ENCODE results near the gene SMIM38.

The SMIM38 gene

DNA sequence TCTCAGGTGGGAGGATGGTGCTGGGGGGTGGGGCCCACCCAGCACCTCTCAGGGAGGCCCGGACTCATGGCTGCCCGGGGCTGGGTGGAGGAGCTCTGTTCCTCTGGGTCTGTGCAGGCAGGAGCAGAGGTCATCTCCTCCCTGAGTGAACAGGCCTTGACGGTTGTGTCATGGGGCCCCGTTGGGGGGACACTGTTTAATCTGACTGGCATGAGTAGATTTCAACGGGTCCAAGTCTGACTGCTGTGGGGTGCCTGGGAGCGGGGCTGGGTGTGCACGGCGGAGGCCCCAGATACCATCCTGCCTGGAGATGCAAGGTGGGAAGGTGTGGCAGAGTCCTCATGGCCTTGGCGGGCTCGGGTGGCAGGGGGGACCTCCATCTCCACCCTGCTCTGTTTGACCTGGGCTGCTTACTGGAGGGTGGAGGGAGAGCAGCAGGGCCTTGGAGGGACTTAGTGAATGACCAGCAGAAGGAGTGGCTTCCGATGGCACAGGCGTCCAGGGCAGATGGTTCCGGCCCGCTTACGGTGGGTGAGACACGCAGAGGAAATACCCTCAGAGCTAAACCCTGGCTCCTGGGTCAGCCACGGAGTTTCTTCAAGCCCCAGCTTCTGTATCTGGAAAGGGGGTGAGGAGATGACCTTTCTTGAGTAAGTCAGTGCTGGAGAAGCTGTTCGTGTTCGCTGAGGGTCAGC lies 48.7 kb downstream of the SMIM38 start:
- H3K36me3 Mint-ChIP-seq = peaks cover 3% of the 10 kb centered on the region
- no peaks in the 10 kb centered on the region for H3K27me3 Mint-ChIP-seq
- no peak overlapping the region for H3K4me3 Mint-ChIP-seq
- H3K27ac Mint-ChIP-seq = no peak overlapping the region
- no peaks in the 10 kb centered on the region for H3K4me1 Mint-ChIP-seq
- peaks cover 4% of the 10 kb centered on the region for H3K9me3 Mint-ChIP-seq

DNA sequence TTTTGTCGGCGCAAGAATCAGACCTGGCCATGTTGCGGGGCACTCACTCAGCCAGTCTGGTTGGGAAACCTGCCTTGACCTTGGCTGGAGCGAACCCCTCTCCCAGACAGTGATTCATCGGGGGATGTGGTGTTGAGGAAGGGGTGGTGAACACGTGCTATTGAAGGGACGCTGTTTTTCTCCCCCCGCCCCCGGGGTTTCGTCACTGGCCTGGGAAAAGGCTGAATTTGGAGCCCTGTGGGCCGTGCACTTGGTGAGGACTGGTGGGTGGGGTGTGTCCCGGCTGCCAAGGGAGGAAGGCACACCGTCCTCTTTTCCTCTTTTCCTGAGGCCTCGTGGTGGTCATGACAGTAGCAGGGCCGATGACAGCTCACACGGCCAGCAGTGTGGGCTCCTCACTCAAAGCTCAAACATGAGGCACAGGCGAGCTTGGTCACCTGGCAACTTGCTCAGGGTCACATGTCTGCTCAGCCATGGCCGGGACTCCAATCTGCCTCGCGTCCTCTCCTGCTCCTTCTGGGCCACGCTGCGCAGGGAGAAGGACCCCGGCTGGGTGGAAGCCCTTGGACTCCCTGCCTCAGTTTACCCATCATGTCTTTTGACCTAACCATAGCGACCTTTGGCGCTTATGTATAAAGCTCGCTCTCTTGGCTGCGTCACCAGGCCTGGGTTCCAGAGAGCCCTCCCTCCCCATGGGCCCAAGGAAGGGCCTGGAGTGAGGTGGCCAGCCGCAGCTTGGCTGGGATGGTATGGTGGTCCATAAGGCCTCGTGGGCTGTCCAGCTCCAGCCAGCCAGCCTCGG lies 49.4 kb downstream of the SMIM38 start:
- no peaks in the 10 kb centered on the region for H3K27me3 Mint-ChIP-seq
- H3K36me3 Mint-ChIP-seq = peaks cover 3% of the 10 kb centered on the region
- H3K9me3 Mint-ChIP-seq = peaks cover 4% of the 10 kb centered on the region
- H3K27ac Mint-ChIP-seq = no peak overlapping the region
- no peak overlapping the region for H3K4me3 Mint-ChIP-seq
- H3K4me1 Mint-ChIP-seq = no peaks in the 10 kb centered on the region

Measured in activated naive CD4-positive, alpha-beta T cell treated with anti-CD3 and anti-CD28 coated beads, Interleukin-2, amount 50 U/mL, for 24 hours (primary cell).